GM19043 (cell line): ENCODE results near the gene EFNA2.
"Not testable (repeated sequence)": the region's sequence is repeated elsewhere in the genome, so short reads cannot be mapped to it uniquely, and the experiment has no call there.

Experiments used
- ATAC-seq: cut with Tn5 transposase; IDR thresholded peaks from one replicate; pipeline ENCODE4 v1.9.1; 2021; ENCODE audit warnings: low read depth; ENCODE audit not compliant: unreplicated experiment

Gene EFNA2

DNA sequence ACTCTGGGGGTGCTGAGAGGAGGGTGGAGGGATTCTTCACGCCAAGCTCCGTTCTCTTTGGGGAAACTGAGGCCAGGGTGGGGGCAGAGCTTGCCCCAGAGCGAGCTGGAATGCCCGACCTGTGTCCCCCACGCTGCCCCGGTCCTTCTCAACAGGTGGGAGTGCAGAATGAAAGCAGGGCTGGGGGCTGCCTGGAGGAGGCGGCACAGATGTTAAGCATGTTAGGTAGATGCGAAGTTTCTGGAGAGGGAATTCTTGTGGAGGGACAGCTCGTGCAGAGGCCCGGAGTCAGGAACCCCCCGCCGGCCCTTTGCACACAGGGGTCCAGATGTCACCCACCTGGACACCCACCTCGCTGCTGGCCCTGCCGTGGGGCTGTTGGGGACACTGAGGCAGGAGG, 9.0 kb downstream of the EFNA2 start:
- ATAC-seq, result no peak

- no peak for ATAC-seq
Observed at GRCh38 chr19:1295169-1296012, 9.7 kb downstream of the EFNA2 start.

GRCh38 chr19:1296078-1296477, 10.4 kb downstream of the EFNA2 start:
- no peak for ATAC-seq

GRCh38 chr19:1296575-1297271, 11.1 kb downstream of the EFNA2 start:
- no peak for ATAC-seq

DNA sequence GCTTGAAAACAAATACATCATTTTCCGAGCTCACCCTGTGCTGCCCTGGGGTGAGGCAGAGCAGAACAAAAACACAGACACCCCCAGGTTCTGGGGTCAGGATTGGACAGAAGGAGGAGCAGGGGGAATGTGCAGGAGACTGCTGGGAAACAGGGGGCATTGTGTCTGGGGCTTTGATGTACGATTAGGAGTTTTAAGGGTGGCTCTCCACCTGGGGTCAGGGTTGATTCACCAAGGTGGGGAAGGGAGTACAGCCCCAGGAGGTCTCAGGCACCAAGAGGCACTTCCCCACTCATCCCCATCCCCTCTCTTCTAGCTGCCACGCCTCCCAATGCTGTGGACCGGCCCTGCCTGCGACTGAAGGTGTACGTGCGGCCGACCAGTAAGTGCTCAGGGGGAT, 12.6 kb downstream of the EFNA2 start:
- ATAC-seq, result no peak

DNA sequence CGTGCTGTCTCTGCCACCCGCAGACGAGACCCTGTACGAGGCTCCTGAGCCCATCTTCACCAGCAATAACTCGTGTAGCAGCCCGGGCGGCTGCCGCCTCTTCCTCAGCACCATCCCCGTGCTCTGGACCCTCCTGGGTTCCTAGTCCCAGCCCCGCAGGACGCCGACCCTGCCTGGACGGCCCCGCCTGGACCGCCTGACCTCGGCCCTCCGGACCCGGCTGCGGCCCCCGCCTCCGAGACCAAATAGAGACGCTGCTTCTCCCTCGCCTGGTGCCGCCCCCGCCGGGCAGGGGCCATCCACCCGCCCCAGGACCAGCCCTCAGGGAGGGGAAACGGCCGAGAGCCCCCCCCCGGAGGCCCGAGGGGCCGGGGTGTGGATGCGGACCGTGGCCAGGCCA, 14.1 kb downstream of the EFNA2 start:
- no peak for ATAC-seq

DNA sequence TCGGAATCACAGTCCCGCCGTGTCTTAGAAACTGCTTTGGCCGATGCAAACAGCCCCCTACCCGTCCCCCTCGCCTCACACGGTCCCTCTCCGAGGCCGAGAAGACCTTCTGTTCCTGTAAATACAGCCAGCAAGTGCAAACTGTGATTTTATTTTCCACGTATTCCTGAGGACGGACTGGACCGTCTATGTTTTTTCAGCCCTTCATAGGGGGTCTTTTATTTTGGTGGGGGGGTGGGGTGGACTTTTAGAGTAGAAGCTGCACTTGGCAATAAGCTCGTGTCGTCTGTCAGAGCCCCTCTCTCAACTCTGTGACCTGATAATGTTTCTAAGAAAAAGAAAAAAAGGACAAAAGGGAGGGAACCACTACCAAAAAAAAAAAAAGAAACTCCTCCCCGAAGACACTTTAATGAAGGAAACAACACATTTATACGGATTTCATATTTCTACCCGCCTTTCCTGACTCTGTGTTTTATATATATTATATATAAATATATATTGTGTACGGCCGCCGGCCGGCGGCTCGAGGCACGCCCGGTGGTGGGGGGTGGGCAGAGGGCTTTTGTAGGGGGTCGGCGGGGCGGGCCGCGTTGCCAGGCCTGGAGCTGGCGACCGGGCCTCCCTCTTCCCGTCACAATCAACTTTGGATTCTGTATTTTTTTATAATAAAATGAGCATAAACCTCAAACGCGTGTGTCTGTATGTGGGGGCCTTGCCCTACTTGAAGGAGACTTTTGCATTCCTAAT, 15.2 kb downstream of the EFNA2 start:
- ATAC-seq, result no peak

GRCh38 chr19:1302533-1303239, 17.0 kb downstream of the EFNA2 start:
- no peak for ATAC-seq

GRCh38 chr19:1304197-1304924, 18.7 kb downstream of the EFNA2 start:
- no peak for ATAC-seq

DNA sequence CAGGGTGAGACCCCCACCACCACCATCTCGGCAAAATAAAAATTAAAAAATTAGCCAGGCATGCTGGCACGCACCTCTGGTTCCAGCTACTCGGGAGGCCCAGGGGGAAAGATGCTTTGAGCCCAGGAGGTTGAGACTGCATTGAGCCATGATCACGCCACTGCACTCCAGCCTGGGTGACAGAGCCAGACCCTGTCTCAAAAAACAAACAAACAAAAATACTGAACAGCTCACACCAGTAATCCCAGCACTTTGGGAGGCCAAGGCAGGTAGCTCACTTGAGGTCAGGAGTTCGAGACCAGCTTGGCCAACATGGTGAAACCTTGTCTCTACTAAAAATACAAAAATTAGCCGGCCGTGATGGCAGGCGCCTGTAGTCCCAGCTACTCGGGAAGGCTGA, 19.7 kb downstream of the EFNA2 start:
- ATAC-seq, result not testable (repeated sequence)

DNA sequence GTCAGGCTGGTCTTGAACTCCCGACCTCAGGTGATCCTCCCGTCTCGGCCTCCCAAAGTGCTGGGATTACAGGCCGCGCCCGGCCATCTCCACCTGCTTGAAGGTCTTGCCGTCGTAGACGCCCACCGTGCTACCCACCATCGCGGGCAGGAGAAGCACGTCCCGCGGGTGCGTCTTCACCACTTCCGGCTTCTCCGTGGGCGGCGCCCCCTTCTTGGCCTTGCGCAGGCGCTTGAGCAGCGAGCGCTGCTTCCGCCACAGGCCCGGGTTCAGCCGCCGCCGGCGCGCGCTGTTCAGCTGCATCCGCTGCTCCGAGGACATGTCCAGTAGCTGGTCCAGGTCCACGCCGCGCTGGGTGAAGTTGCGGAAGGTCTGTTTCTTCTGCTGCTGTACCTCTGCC, 21.6 kb downstream of the EFNA2 start:
- no peak for ATAC-seq

DNA sequence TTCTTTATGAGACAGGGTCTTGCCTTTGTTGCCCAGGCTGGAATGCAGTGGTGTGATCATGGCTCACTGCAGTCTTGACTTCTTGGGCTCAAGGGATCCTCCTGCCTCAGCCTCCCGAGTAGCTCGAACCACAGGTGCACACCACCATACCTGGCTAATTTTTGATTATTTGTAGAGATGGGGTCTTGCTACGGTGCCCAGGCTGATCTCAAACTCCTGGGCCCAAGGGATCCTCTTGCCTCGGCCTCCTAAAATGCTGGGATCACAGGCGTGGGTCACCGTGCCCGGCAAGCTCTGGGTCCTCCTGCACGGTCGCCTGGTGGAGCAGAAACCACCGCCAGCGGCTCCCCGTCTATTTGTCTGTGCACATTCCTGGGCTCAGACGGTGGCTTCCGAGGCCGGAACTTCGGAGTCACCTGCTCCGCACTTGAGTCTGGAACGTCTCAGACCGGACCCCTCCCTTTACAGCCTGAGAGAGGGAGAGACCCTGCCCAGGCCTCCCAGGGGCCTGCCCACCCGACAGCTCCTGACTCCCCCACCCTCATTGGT, 22.2 kb downstream of the EFNA2 start:
- no peak for ATAC-seq

DNA sequence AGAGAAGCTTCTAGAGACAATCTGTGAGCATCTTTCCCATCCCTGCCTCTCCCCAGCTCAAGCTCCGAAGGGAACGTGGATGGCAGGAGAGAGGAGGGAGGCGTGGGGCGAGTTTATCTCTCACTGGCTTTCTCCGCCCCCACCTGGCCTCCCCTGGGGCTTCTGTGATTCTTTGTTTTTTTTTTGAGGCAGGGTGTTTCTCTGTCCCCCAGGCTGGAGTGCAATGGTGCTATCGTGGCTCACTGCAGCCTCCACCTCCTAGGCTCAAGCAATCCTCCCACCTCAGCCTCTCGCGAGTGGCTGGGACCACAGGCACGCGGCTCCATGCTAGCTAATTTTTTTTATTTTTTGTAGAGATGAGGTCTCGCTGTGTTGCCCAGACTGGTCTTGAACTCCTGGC, 23.0 kb downstream of the EFNA2 start:
- no peak for ATAC-seq

GRCh38 chr19:1309977-1310852, 24.5 kb downstream of the EFNA2 start:
- ATAC-seq, result no peak

- no peak for ATAC-seq
Observed at GRCh38 chr19:1310853-1311180, 25.1 kb downstream of the EFNA2 start.

- ATAC-seq, result no peak
Observed at GRCh38 chr19:1311543-1312091, 25.9 kb downstream of the EFNA2 start.

DNA sequence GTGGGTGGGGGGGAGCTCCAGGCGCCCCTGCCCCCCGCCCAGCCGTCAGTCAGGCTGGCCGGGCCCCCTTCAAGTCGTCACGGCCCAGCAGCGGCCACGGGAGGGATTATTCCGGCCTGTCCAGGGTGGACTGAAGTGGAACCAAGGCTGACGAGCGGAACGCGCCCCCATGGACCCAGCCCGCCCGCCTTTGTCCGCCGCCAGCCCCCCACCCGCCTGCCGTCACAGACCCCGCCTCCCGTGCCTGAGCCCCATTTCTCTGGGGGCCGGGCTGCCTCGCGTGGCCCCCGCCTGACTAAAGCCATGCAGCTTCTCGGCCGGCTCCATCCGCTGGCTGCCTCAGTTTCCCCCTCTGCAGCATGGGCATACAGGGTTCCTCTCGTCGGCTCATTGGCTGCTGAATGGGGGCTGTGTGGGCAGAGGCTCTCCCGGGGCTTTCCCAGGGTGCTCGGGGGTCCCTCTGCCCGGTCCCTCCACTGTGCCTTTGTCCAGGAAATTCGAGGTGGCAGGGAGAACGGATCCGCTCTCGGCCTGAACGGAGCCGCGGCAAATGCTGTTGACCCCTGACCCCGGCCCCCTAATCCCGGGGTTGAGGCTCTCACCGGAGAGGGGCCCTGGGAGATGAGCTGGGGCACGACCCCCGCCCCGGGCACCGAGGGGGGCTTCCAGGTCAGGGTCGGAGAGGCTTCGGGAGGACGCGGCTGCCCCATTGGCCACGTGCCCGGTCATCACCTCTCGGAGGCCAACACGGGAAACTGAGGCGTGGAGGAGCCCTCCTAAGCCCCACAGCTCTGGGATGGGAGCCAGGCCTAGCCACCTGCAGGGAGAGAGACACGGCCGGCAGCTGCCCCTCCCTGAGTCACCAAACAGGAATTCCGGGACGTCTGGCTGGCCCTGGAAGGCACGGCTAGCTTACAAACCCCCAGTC, 27.4 kb downstream of the EFNA2 start:
- ATAC-seq, result no peak
